SK-N-SH (cell line): Measurements from ENCODE around the gene TWF2.

Source experiments
- ELF1 ChIP-seq: IDR thresholded peaks from 2 replicates; pipeline ENCODE4 v1.4.0; 2012
- EP300 ChIP-seq, 2 experiments: IDR thresholded peaks; 2 replicates each; pipeline versions ENCODE4 v1.4.0 to v1.6.1; 2012; ENCODE audit warnings: borderline replicate concordance in 1 of 2, low read depth in 1 of 2, low read length in 1 of 2

DNA sequence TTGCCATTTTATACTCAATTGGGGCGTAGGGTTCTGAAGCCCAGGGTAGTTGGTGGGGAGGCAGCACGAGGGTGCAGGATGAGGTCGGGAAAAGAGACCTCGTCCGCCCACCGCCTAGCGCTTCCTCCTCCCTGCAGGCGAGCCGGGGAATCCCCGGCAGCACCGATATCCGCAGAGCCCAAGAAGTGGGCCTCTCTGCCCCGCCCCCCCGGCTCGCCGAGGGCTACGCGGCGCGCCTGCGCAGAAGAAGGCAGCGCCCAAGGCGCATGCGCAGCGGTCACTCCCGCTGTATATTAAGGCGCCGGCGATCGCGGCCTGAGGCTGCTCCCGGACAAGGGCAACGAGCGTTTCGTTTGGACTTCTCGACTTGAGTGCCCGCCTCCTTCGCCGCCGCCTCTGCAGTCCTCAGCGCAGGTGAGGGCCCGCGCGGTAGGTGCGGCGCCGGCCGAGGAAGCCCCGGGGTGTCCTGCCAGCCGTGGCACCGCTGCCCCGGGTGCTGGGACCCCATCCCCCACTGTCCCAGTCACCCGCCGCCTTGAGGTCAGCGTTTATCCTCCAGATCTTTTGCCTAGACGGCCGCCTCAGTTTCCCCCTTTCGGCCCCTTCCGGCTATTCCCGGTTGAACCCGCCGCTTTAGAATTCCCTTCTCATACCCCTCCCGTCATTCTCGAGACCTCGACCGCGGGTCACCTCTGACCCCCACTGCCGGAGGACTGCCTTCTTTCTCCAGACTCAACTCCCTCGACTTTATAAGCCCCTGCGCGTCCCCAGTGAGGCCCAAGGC lies 40.9 kb downstream of the TWF2 start, which contains the start of gene ALAS1:
- no peak for TF ChIP-seq ELF1
- TF ChIP-seq EP300 (IDR thresholded peaks at IDR 0.05; ENCODE audit: borderline replicate concordance in 1 of 2, low read depth in 1 of 2, low read length in 1 of 2): no peak
